KBM-7 (cell line): ENCODE data around the gene CPM.

Source experiments
- DNase-seq: peaks from one replicate; pipeline ENCODE4 v3.0.0-alpha.2; 2015
- in situ Hi-C: fragments of 300-500 bp; cut with MboI; formaldehyde crosslinking; loops from 2 replicates; pipeline ENCODE4 v1.14.3; 2020; ENCODE audit warnings: low sequenced_read_pairs, low pct_unique_long_range_greater_than_20kb, mixed read lengths

Gene CPM

DNA sequence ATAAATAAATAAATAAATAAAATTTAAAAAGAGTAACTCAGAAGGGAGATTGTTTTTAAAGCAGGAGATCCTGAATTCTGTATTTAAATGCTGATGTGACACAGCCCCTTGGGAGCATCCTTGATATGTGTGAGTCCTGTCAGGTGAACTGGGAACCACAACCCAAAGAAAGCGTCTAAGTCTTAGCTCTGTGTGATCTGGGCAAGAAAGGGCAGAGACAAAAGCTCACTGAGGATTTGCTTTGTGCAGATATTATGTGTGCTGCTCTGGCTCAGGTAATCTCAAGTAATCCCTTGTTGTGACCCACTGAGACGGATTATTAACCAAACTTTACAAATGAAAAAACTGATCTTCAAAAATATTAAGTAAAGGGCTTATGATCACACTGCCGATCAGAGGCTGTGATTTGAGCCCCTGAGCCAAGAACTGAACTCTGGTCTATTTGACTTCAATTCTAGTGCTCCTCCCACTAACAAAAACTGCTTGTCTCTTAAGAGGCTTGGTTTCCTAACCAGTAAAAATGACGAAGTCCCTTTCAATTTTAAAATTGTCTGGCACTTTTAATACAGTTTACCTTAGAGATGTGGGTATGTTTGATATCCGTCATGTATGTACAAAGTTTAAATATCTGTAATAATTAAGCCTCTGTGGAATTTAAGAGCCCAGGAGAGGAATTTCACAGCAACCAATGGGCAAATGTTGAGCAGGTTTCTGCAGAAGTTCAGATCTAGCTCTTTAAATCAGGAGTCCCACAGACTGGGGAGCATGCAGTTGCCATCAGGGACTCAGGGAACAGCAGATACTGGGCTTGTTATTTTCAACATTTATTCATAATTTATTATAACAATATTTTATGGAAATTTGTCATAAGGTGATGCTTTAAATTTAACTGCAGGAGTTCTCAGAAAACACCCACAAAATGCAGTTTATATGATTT, 46.1 kb downstream of the CPM start:
- DNase-seq = no peak
- in situ Hi-C loops = no loop called here

DNA sequence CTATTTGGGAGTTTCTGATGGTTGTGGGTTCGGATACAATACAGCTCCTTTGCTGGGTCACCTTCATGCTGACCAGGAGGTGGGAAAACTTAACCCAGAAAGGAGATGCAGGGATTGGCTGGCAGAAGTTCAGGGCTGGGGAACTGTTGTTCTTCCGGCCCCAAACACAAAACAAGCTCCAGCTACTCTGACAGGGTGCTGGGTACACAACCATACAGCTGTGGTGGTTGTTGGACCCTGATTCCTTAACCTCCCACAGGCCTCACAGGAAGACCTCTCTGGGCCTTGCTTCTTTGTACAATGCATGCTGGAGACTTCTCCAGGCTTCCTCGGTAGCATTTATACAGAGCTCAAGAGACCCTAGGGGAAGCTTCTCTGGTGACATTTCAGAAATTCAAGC, 47.6 kb downstream of the CPM start:
- DNase-seq = no peak
- in situ Hi-C loops = no loop called here

DNA sequence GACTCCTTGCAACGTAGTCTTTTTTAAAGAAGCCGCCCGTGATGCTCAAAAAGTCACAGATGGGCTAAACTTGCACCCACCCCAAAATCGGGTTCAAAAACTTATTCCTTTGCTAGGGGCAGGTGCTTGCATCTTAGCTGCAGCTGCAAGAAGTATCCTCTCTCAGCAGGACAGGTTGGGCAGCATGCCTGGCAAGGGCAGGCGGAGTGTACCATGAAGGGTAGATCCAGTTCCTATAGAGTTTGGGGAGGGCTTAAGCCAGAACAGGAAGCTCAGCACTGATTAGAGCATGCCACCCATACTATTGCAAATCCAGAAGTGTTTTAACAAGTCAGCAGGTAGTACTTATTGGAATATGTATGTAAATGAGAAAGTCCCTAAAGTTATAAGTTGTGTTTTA, 48.7 kb downstream of the CPM start:
- in situ Hi-C loops = no loop called here
- no peak for DNase-seq

DNA sequence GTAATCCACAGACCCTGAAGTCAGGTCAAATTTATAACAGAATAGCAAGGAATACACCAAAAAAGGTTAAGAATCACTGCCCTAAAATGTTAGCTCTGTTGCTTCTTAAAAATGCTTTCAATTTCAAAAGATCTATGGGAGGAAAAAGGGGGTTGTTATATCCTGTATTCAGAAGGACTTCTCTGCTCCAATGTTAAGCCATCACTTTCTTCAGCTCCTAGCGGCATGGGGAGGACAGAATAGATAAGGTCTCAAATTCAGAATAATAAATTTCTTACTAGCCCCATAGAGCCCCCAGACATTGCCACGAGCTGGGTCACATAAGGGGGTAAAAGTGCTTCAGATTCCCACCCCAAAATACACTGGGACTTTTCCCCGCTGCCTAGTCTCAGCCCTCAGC, 49.8 kb downstream of the CPM start:
- in situ Hi-C loops = no loop called here
- no peak for DNase-seq

DNA sequence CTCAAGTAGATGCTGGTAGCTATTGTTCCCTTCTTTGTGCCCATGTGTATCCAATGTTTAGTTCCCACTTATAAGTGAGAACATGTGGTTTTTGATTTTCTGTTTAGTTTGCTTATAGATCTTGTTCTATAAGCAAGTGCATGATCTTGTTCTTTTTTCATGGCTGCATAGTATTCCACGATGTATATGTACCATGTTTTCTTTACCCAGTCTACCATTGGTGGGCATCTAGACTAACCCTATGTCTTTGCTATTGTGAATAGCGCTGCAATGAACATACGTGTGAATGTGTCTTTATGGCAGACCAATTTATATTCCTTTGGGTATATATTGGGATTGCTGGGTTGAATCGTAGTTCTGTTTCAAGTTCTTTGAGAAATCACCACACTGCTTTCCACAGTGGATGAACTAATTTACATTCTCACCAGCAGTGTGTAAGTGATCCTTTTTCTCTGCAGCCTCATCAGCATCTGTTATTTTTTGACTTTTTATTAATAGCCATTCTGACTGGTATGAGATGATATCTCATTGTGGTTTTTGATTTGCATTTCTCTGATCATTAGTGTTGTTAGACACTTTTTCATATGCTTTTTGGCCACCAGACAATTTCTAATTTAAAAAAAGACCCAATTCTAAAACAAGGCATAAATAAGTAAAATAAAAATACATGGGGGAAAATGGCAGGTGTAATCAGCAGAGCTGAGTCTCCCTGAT, 50.6 kb downstream of the CPM start:
- in situ Hi-C loops = no loop called here
- DNase-seq = no peak

DNA sequence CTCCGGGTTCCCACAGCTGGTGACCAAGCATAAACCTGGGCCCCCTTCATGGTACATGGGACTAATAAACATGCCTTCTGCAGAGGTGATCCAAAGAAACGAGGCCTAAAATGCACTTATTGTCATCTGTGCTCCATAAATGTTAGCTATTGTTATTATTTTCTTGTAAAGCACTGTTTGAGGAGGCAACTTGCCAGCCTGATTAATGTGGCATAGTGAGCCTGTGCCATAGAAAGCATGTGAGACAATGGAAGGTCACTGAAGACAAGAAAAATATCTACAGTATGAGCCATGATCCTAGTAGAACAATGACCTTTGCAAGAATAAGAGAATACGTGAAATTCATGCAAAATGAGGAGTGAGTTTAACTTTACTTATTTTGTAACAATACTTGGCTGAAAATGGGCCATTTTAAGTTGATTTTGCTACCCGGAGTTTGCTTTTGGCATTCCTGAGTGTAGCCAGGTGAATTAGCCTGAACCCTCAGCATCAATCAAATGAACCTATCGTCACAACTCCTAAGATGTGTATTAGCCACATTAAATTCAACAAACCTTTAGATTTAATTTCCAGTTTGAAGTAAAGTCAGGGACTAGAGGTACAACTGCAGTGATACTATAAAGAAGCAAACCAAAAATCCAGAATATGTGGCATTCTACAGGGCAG, 52.2 kb downstream of the CPM start:
- in situ Hi-C loops = no loop called here
- DNase-seq = no peak

DNA sequence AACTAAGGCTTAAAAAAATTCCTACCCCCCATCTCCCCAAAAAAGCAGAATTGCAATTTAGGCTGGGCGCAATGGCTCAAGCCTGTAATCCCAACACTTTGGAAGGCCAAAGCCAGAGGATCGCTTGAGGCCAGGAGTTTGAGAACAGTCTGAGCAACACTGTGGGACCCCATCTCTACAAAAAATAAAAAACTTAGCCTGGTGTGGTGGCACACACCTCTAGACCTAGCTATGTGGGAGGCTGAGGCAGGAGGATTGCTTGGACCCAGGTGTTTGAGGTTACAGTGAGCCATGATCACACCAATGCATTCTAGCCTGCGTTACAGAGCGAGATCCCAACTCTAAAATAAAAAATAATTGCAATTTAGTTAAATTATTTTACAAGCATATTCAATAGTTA, 54.1 kb downstream of the CPM start:
- in situ Hi-C loops = no loop called here

DNA sequence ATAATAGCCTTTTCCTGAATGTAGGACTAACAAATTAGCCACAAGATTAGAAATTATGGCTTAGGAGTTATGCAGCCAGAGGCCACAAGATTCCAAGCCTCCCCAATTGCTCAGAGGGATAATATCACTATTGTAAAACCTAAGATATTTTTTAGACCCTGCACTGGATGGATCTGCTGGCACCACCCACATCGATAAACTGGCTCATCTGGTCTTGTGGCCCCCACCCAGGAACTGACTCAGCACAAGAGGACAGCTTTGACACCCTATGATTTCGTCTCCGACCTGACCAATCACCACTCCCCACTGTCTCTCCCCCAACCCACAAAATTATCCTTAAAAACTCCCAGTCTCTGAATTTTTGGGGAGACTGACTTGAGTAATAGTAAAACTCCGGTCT, 54.7 kb downstream of the CPM start:
- DNase-seq = no peak
- in situ Hi-C loops = no loop called here

More for the DNA sequence above, 54.1 kb downstream of the CPM start:
- no peak for DNase-seq

GRCh38 chr12:68877583-68877982, 55.4 kb downstream of the CPM start:
- DNase-seq = no peak
- in situ Hi-C loops = no loop called here

GRCh38 chr12:68876461-68876860, 56.5 kb downstream of the CPM start:
- in situ Hi-C loops = no loop called here
- DNase-seq = no peak

- DNase-seq = no peak
- in situ Hi-C loops = no loop called here
These were observed 59.7 kb downstream of the CPM start for GRCh38 chr12:68873316-68873715.

- peak; percentile 29 for DNase-seq
- in situ Hi-C loops = no loop called here
These were observed 61.0 kb downstream of the CPM start for GRCh38 chr12:68871921-68872320.

- no peak for DNase-seq
- in situ Hi-C loops = no loop called here
These were observed 61.6 kb downstream of the CPM start for GRCh38 chr12:68871396-68871795.

GRCh38 chr12:68870443-68870842, 62.5 kb downstream of the CPM start:
- in situ Hi-C loops = no loop called here

GRCh38 chr12:68870011-68870410, 63.0 kb downstream of the CPM start:
- no peak for DNase-seq
- in situ Hi-C loops = no loop called here

More at GRCh38 chr12:68870443-68870842, 62.5 kb downstream of the CPM start:
- no peak for DNase-seq

DNA sequence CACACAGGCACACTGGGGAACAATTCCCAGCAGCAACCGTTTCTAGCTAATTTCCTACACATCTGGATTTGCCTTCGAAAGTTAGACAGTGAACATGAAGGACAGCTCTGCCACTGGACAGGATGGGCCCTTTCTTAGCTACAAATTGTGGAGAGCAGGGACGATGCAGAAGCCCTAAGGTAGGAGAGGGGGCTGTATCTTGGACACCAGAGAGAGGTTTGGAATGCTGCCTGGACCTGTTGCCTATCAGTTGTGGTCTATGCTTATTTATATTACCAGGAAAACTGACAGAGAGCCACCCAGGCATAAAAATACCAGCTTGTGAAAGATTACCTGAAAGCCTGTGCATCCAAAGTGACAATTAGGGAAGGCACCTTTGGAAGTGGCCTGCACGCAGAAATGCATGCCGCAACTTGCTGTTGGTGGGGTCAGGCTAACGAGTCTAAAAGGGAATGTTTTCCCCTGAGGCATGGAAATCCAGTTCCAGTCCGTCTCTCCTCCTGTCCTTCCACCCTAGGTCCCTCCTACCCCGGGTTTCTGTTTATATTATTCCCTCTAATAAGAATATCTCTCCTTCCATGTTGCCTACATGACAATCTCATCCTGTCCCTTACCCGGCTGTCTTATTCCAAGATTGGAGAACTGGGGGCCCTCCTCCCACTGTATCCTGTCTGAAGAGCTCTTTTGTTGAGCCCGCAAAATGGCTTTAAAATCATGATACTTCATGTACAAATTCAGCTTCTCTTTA, 64.8 kb downstream of the CPM start:
- in situ Hi-C loops = loop anchor here (10.0 kb wide), 1 partner anchor 197 kb away; no protein-coding TSS in a partner anchor
- DNase-seq = no peak

DNA sequence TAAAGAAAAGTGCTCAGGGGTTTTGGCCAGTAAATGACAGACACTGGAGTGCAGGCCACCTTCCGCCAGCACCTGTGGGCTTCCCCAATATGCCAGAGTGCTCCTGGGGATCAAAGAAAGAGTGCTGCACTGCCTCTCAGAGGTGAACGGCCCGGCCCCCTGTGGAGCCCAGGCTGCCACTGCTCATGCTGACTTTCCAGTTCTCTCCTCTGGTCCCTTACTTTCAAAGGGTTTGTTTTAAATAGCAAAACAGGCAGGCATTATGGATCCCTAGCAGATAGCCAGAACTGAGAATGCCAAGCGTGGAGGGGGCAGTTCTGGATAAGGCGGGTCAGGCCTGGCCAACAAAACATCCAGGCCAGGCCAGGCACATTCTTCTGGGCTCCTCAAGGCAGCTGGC, 65.4 kb downstream of the CPM start:
- DNase-seq = no peak
- in situ Hi-C loops = loop anchor here (10.0 kb wide), 1 partner anchor 197 kb away; no protein-coding TSS in a partner anchor

GRCh38 chr12:68866950-68867349, 66.0 kb downstream of the CPM start:
- in situ Hi-C loops = loop anchor here (10.0 kb wide), 1 partner anchor 198 kb away; no protein-coding TSS in a partner anchor
- no peak for DNase-seq
